Measurements from ENCODE around the gene CAD.

DNA sequence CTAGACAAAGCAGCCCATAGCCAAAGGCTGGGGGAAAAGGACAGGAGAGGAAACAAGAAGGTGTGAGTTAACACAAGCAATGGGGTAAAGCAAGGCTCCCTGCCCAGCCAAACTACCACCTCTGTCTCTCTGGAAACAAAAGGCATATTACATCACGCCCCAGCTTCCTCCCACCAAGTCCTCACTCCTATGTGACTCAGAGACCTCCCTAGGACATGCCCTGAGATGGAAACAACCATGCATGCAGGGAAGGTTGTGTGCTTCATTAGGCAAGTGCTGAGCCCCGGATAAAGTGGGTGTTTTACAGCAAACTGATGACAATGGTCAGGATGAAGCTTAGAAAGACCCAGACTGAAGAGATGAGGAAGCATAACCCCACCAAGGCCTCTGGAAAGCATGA, 14.3 kb upstream of the CAD start:
- no peak for TF ChIP-seq POLR2A (IDR thresholded peaks at IDR 0.05)
- TF ChIP-seq, protein P1, sequence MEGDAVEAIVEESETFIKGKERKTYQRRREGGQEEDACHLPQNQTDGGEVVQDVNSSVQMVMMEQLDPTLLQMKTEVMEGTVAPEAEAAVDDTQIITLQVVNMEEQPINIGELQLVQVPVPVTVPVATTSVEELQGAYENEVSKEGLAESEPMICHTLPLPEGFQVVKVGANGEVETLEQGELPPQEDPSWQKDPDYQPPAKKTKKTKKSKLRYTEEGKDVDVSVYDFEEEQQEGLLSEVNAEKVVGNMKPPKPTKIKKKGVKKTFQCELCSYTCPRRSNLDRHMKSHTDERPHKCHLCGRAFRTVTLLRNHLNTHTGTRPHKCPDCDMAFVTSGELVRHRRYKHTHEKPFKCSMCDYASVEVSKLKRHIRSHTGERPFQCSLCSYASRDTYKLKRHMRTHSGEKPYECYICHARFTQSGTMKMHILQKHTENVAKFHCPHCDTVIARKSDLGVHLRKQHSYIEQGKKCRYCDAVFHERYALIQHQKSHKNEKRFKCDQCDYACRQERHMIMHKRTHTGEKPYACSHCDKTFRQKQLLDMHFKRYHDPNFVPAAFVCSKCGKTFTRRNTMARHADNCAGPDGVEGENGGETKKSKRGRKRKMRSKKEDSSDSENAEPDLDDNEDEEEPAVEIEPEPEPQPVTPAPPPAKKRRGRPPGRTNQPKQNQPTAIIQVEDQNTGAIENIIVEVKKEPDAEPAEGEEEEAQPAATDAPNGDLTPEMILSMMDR (IDR thresholded peaks at IDR 0.05), result no peak

Measured in lower leg skin (tissue), 3 donors.